ENCODE measurements around the gene RDX. TPM values are rescaled to one million over a fixed set of nuclear protein-coding genes. Genes with fewer than 3 reads are reported as not detected.

Gene RDX
- total and polyA plus RNA-seq, 9 of the 15 experiments (the other 6 are each of a cell fraction or from before 2014, with no cell fraction given), result 35.6 to 62.1 (median 54.3) TPM

DNA sequence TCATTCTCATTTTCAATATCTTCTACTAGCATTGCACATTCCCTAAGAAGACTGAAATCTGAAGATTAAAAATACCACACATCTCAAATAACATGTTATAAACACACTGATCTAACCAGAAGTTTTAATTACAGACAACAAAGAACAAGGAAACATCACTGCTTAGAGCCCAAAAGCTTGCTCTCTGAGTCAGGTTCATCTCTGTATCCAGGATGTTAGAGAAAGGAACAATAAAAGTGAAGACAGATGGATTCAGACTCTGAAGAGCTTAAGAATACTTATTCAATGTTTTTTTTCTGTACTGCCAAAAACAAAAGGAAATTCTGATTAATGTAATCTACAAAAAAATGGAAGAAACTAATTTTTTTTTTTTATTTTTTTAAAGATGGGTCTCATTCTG lies 16.5 kb downstream of the RDX start:
- ChIA-PET POLR2A (interaction anchor here (1.1 to 1.7 kb wide), 4 partner anchors 9 to 15 kb away, joined by 3 to 7 read pairs (median 4); no protein-coding TSS in a partner anchor), CTCF (ENCODE audit: low intra/inter-chr PET ratio) (no interaction called here)
- ATAC-seq (no peak), DNase-seq (ENCODE audit: extremely low read depth in 1 of 4, low spot score in 3 of 4) (no peak), FAIRE-seq (no peak)
- Histone ChIP-seq H3K27me3 (ENCODE audit: control insufficient read depth in 2 of 2, insufficient read depth in 2 of 2, low read length in 2 of 2) (no peaks in the 10 kb centered on the region), H3K79me2 (ENCODE audit: control insufficient read depth, insufficient read depth, low read length) (peaks cover 75% of the 10 kb centered on the region), H2AFZ (ENCODE audit: low read depth, low read length) (no peak overlapping the region), H4K20me1 (replicated peaks; ENCODE audit: control insufficient read depth, insufficient read depth, low read length) (no peaks in the 10 kb centered on the region), H3K9me3 (replicated peaks; ENCODE audit: control insufficient read depth, insufficient read depth, low read depth, low read length) (no peaks in the 10 kb centered on the region), H3K9me1 (ENCODE audit: control insufficient read depth, insufficient read depth, low read length) (no peaks in the 10 kb centered on the region), H3K36me3 (ENCODE audit: control insufficient read depth, insufficient read depth, low read length) (peaks cover 45% of the 10 kb centered on the region), H3K4me2 (ENCODE audit: insufficient read depth, low read length) (no peak overlapping the region), H3K27ac (ENCODE audit: extremely low read depth, low read depth, low read length) (no peak overlapping the region), H3K9ac (ENCODE audit: insufficient read depth in 1 of 2, low read depth in 2 of 2, low read length in 2 of 2) (no peak overlapping the region), H3K4me3 (no peak overlapping the region), H3K4me1 (replicated peaks in 1 of 2; ENCODE audit: control insufficient read depth in 2 of 2, insufficient read depth in 2 of 2, low read length in 2 of 2) (no peaks in the 10 kb centered on the region)
- in situ Hi-C loops (cut with MboI) (no loop called here), intact Hi-C loops (cut with micrococcal nuclease) (no loop called here)
- BruUV-seq (replicated peaks), result no TSS peak
- TF ChIP-seq ZNF436 (CRISPR knock-in tag; IDR thresholded peaks at IDR 0.05), result no peak
- TF ChIP-seq ZBTB1 (CRISPR knock-in tag; IDR thresholded peaks at IDR 0.05; ENCODE audit: borderline replicate concordance, low read depth), result no peak
- no peak for TF ChIP-seq ZKSCAN1 (IDR thresholded peaks at IDR 0.05; ENCODE audit: low read depth, low read length)
- TF ChIP-seq, protein P1, sequence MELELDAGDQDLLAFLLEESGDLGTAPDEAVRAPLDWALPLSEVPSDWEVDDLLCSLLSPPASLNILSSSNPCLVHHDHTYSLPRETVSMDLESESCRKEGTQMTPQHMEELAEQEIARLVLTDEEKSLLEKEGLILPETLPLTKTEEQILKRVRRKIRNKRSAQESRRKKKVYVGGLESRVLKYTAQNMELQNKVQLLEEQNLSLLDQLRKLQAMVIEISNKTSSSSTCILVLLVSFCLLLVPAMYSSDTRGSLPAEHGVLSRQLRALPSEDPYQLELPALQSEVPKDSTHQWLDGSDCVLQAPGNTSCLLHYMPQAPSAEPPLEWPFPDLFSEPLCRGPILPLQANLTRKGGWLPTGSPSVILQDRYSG (tag; conservative IDR thresholded peaks at IDR 0.05; ENCODE audit: low read depth), result no peak
- TF ChIP-seq, protein P2, sequence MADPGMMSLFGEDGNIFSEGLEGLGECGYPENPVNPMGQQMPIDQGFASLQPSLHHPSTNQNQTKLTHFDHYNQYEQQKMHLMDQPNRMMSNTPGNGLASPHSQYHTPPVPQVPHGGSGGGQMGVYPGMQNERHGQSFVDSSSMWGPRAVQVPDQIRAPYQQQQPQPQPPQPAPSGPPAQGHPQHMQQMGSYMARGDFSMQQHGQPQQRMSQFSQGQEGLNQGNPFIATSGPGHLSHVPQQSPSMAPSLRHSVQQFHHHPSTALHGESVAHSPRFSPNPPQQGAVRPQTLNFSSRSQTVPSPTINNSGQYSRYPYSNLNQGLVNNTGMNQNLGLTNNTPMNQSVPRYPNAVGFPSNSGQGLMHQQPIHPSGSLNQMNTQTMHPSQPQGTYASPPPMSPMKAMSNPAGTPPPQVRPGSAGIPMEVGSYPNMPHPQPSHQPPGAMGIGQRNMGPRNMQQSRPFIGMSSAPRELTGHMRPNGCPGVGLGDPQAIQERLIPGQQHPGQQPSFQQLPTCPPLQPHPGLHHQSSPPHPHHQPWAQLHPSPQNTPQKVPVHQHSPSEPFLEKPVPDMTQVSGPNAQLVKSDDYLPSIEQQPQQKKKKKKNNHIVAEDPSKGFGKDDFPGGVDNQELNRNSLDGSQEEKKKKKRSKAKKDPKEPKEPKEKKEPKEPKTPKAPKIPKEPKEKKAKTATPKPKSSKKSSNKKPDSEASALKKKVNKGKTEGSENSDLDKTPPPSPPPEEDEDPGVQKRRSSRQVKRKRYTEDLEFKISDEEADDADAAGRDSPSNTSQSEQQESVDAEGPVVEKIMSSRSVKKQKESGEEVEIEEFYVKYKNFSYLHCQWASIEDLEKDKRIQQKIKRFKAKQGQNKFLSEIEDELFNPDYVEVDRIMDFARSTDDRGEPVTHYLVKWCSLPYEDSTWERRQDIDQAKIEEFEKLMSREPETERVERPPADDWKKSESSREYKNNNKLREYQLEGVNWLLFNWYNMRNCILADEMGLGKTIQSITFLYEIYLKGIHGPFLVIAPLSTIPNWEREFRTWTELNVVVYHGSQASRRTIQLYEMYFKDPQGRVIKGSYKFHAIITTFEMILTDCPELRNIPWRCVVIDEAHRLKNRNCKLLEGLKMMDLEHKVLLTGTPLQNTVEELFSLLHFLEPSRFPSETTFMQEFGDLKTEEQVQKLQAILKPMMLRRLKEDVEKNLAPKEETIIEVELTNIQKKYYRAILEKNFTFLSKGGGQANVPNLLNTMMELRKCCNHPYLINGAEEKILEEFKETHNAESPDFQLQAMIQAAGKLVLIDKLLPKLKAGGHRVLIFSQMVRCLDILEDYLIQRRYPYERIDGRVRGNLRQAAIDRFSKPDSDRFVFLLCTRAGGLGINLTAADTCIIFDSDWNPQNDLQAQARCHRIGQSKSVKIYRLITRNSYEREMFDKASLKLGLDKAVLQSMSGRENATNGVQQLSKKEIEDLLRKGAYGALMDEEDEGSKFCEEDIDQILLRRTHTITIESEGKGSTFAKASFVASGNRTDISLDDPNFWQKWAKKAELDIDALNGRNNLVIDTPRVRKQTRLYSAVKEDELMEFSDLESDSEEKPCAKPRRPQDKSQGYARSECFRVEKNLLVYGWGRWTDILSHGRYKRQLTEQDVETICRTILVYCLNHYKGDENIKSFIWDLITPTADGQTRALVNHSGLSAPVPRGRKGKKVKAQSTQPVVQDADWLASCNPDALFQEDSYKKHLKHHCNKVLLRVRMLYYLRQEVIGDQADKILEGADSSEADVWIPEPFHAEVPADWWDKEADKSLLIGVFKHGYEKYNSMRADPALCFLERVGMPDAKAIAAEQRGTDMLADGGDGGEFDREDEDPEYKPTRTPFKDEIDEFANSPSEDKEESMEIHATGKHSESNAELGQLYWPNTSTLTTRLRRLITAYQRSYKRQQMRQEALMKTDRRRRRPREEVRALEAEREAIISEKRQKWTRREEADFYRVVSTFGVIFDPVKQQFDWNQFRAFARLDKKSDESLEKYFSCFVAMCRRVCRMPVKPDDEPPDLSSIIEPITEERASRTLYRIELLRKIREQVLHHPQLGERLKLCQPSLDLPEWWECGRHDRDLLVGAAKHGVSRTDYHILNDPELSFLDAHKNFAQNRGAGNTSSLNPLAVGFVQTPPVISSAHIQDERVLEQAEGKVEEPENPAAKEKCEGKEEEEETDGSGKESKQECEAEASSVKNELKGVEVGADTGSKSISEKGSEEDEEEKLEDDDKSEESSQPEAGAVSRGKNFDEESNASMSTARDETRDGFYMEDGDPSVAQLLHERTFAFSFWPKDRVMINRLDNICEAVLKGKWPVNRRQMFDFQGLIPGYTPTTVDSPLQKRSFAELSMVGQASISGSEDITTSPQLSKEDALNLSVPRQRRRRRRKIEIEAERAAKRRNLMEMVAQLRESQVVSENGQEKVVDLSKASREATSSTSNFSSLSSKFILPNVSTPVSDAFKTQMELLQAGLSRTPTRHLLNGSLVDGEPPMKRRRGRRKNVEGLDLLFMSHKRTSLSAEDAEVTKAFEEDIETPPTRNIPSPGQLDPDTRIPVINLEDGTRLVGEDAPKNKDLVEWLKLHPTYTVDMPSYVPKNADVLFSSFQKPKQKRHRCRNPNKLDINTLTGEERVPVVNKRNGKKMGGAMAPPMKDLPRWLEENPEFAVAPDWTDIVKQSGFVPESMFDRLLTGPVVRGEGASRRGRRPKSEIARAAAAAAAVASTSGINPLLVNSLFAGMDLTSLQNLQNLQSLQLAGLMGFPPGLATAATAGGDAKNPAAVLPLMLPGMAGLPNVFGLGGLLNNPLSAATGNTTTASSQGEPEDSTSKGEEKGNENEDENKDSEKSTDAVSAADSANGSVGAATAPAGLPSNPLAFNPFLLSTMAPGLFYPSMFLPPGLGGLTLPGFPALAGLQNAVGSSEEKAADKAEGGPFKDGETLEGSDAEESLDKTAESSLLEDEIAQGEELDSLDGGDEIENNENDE (IDR thresholded peaks at IDR 0.05; ENCODE audit: low read depth, low read length), result no peak
- no peak for TF ChIP-seq NR2F6 (CRISPR knock-in tag; IDR thresholded peaks at IDR 0.05)
- TF ChIP-seq EP400 (IDR thresholded peaks at IDR 0.05), result no peak
- no peak for TF ChIP-seq TSC22D4 (tag; IDR thresholded peaks at IDR 0.05)
- TF ChIP-seq, protein P3, sequence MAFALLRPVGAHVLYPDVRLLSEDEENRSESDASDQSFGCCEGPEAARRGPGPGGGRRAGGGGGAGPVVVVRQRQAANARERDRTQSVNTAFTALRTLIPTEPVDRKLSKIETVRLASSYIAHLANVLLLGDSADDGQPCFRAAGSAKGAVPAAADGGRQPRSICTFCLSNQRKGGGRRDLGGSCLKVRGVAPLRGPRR (CRISPR knock-in tag; IDR thresholded peaks at IDR 0.05), result no peak
- TF ChIP-seq BMI1 (IDR thresholded peaks at IDR 0.05; ENCODE audit: low read length), result no peak
- TF ChIP-seq HDGF (IDR thresholded peaks at IDR 0.05), result no peak
- no peak for TF ChIP-seq EWSR1 (IDR thresholded peaks at IDR 0.05; ENCODE audit: borderline replicate concordance, low read depth, partially characterized antibody)

All from K562 (cell line).